CD4-positive, alpha-beta memory T cell (primary cell): ENCODE data around the gene GNPNAT1. TPM values are rescaled to one million over a fixed set of nuclear protein-coding genes. Genes with fewer than 3 reads are reported as not detected.
A peak's percentile ranks its signal among the peaks of the same experiment; 100 is the strongest.

Source experiments
- CTCF ChIA-PET: fragments of 350-600 bp; sonication (Branson Sonifier 250); formaldehyde crosslinking; loops from one replicate; lab custom pipeline; 2021; ENCODE audit warnings: inconsistent platforms; ENCODE audit not compliant: partially characterized antibody; lab: Charles Lee
- POLR2A ChIA-PET: fragments of 350-600 bp; sonication (Branson Sonifier 250); formaldehyde crosslinking; loops from one replicate; lab custom pipeline; 2021; ENCODE audit not compliant: partially characterized antibody; lab: Charles Lee
- DNase-seq, 5 donors: peaks; one replicate each; pipeline versions ENCODE4 v3.0.0 to v3.0.0-alpha.2; 2020 to 2022; ENCODE audit warnings: mixed read lengths in 1 of 5
- H3K27ac ChIP-seq: one replicate; pipeline ENCODE4 v1.7.0; 2013; ENCODE audit warnings: low read depth, low read length
- H3K27me3 ChIP-seq: 2 replicates; pipeline ENCODE4 v1.7.0; 2013; ENCODE audit warnings: mild to moderate bottlenecking, low read length, moderate library complexity; ENCODE audit not compliant: insufficient read depth
- H3K36me3 ChIP-seq: 2 replicates; pipeline ENCODE4 v1.7.0; 2013; ENCODE audit warnings: mild to moderate bottlenecking, low read length, moderate library complexity; ENCODE audit not compliant: insufficient read depth
- H3K4me1 ChIP-seq: 2 replicates; pipeline ENCODE4 v1.7.0; 2013; ENCODE audit warnings: mild to moderate bottlenecking, low read length, moderate library complexity; ENCODE audit not compliant: insufficient read depth
- H3K4me3 ChIP-seq, 2 donors: one replicate each; pipeline ENCODE4 v1.7.0; 2013; ENCODE audit warnings: low read length in 2 of 2, mild to moderate bottlenecking in 1 of 2
- H3K9me3 ChIP-seq, 2 donors: one replicate each; pipeline ENCODE4 v1.7.0; 2013; ENCODE audit warnings: low read length in 2 of 2, control low read depth in 1 of 2; ENCODE audit not compliant: control insufficient read depth in 1 of 2
- H3K27ac Mint-ChIP-seq, 7 donors: one replicate each; pipeline ENCODE4 v1.8.0; 2020 to 2021; ENCODE audit warnings: mixed read lengths in 7 of 7, mild to moderate bottlenecking in 6 of 7, inconsistent platforms in 3 of 7, moderate library complexity in 3 of 7
- H3K27me3 Mint-ChIP-seq, 2 donors: one replicate each; pipeline ENCODE4 v1.8.0; 2020 to 2021; ENCODE audit warnings: mixed read lengths in 2 of 2
- H3K36me3 Mint-ChIP-seq, 2 donors: one replicate each; pipeline ENCODE4 v1.8.0; 2020 to 2021; ENCODE audit warnings: mixed read lengths in 2 of 2, inconsistent platforms in 1 of 2, mild to moderate bottlenecking in 1 of 2
- H3K4me1 Mint-ChIP-seq, 4 donors: one replicate each; pipeline ENCODE4 v1.8.0; 2020 to 2021; ENCODE audit warnings: mixed read lengths in 4 of 4, mild to moderate bottlenecking in 1 of 4
- H3K4me3 Mint-ChIP-seq, 8 donors: one replicate each; pipeline ENCODE4 v1.8.0; 2020 to 2021; ENCODE audit warnings: mixed read lengths in 8 of 8, mild to moderate bottlenecking in 7 of 8, moderate library complexity in 6 of 8, inconsistent platforms in 3 of 8
- H3K9me3 Mint-ChIP-seq, 8 donors: one replicate each; pipeline ENCODE4 v1.8.0; 2020 to 2021; ENCODE audit warnings: mixed read lengths in 8 of 8, mild to moderate bottlenecking in 5 of 8, inconsistent platforms in 3 of 8, moderate library complexity in 1 of 8
- intact Hi-C: fragments of 100-400 bp; cut with micrococcal nuclease; formaldehyde crosslinking; loops from one replicate; pipeline ENCODE4 v1.15.1; 2023
- polyA plus RNA-seq, 2 donors: library from polyadenylated mRNA; unstranded; fragments of 300-500 nt; fragmentation: Illumina TruSeq; gene quantifications; one replicate each; pipeline ENCODE4 v1.2.3, GENCODE V29; 2021
- total RNA-seq, 2 experiments: library from RNA; stranded (reverse); gene quantifications; one replicate each; pipeline ENCODE4 v1.2.3, GENCODE V29; 2021

GNPNAT1 gene
- total RNA-seq = 10 to 100 TPM; 10.0 to 15.2 TPM
- polyA plus RNA-seq = 10 to 100 TPM; 10.0 to 16.2 TPM

DNA sequence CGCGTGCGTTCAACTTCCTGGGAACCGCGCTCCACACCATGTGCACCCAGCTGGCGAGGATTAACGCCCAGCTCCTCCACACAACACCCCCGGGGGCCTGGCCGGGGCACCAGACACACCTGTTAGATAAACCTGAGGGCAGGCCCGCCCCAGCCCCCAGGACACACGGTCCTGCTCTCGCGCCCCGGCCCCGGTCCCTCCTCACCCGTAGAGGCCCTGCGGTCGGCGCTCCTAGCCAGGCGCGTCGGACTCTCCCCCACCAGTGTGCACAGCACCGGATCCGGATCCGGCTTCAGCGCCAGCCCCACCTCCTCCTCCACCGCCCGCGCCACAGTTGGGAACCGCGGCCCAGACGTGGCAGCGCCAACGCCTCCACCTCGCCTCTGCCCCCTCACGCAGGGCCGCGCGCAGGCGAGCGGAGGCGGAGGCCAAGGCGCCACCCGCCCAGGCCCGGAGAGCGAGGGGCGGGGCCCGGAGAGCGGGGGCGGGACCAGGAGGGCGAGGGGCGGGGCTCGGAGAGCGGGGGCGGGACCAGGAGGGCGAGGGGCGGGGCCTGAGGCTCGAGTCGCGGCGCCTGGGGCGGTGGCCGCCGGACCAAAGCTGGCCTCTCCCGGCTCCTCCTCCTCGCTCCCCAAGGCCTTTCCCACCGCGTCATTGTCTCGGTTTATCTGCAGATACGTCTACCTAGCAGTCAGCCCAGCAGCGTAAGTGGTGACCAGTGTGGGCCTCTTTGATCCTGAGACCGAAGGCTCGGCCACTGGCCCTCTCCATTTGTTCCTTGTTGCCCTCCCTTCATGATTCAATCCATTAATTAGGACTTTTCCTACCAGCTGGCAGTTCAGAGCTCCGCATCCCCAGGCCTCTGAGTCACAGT, at the start of gene GNPNAT1:
TSS of gene GNPNAT1 (minus strand) at position 385 of the 874 bp plus-strand sequence. CDS start 6,957 bp downstream, outside the sequence.
- H3K9me3 ChIP-seq = no peaks in the 10 kb centered on the region
- H3K36me3 Mint-ChIP-seq = peaks cover 0 to 6% of the 10 kb centered on the region in 2 donors
- POLR2A ChIA-PET = interaction anchor here (0.8 to 3.6 kb wide), 16 partner anchors 10 to 362 kb away, joined by 3 to 24 read pairs (median 4); partner anchors contain the start of genes DDHD1, ERO1A, GPR137C and STYX

DNA sequence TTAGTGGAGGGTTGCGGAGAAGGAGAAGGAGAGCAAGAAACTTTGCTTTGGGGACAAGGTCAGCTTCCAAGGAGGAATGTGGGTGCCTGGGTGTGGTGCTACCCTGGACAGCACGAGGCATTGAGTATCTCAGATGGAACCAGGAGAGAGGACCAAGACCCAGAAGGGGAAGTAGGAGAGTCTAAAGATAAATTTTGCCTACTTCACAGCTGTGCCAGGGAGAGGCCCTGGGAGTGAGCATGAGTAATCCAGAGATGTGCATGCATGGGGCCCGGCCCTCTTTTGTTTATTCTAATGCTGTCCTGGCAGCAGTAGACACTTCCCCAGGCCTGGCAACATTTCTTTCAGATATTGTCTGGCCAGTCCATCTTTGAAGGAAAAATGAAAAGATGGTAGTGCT, 49.5 kb upstream of the GNPNAT1 start:
- H3K27me3 Mint-ChIP-seq = no peaks in the 10 kb centered on the region
- Histone ChIP-seq H3K4me3 (no peak overlapping the region), H3K4me1 (no peaks in the 10 kb centered on the region), H3K9me3 (no peaks in the 10 kb centered on the region), H3K27ac (no peak overlapping the region), H3K27me3 (no peaks in the 10 kb centered on the region), H3K36me3 (no peaks in the 10 kb centered on the region)
- H3K4me1 Mint-ChIP-seq = peaks cover 0 to 1% (median 0%) of the 10 kb centered on the region in 4 donors
- no peak overlapping the region for H3K4me3 Mint-ChIP-seq
- DNase-seq = no peak
- CTCF ChIA-PET = no interaction called here
- POLR2A ChIA-PET = no interaction called here
- no peaks in the 10 kb centered on the region for H3K36me3 Mint-ChIP-seq
- H3K27ac Mint-ChIP-seq = no peak overlapping the region
- H3K9me3 Mint-ChIP-seq = no peaks in the 10 kb centered on the region
- intact Hi-C loops = no loop called here

More for the DNA sequence above, at the start of gene GNPNAT1:
- peak within 1 kb of the TSS; percentile 70 for H3K27ac ChIP-seq
- H3K27me3 ChIP-seq = no peaks in the 10 kb centered on the region
- H3K36me3 ChIP-seq = no peaks in the 10 kb centered on the region
- intact Hi-C loops = loop anchor here (1.0 kb wide), 4 partner anchors 62 to 361 kb away; partner anchors contain the start of genes GPR137C, PSMC6 and TXNDC16
- Mint-ChIP-seq H3K9me3 (peaks cover 0 to 4% (median under 1%) of the 10 kb centered on the region in 8 donors), H3K27ac (peak within 1 kb of the TSS; percentile 90 to 96 (median 94)), H3K4me3 (peak within 1 kb of the TSS; percentile 88 to 97 (median 92)), H3K27me3 (no peaks in the 10 kb centered on the region), H3K4me1 (peaks cover 28 to 48% (median 36%) of the 10 kb centered on the region in 4 donors)
- CTCF ChIA-PET = interaction anchor here (1.1 kb wide), 1 partner anchor 123 kb away, joined by 3 read pairs; no protein-coding TSS in a partner anchor
- H3K4me1 ChIP-seq = peaks cover 32% of the 10 kb centered on the region
- H3K4me3 ChIP-seq = peak within 1 kb of the TSS; percentile 57 to 90
- peak; percentile 90 to 93 (median 92) for DNase-seq

DNA sequence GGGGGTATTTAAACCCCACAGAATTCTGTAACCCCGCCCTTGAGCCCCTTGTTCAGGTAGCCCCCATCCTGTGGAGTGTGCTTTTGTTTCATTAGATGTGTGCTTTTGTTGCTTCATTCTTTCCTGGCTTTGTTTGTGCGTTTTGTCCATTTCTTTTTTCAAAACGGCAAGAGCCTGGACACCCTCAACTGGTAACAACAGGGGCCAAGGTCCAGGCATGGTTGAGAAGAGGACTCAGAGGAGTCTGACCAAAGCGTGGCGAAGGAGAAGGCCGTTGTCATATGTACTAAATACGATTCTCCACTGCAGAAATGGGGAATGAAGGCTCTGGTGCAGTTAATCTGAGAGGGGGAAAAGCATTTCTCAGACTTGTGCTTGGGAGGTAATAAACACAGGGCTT, 46.0 kb upstream of the GNPNAT1 start:
- Mint-ChIP-seq H3K9me3 (no peaks in the 10 kb centered on the region), H3K36me3 (no peaks in the 10 kb centered on the region), H3K27ac (no peak overlapping the region), H3K4me1 (peaks cover 0 to 1% (median 0%) of the 10 kb centered on the region in 4 donors), H3K4me3 (no peak overlapping the region), H3K27me3 (no peaks in the 10 kb centered on the region)
- Histone ChIP-seq H3K36me3 (no peaks in the 10 kb centered on the region), H3K9me3 (no peaks in the 10 kb centered on the region), H3K27me3 (no peaks in the 10 kb centered on the region), H3K4me3 (no peak overlapping the region), H3K4me1 (no peaks in the 10 kb centered on the region), H3K27ac (no peak overlapping the region)
- intact Hi-C loops = no loop called here
- no peak for DNase-seq
- POLR2A ChIA-PET = no interaction called here
- CTCF ChIA-PET = no interaction called here

DNA sequence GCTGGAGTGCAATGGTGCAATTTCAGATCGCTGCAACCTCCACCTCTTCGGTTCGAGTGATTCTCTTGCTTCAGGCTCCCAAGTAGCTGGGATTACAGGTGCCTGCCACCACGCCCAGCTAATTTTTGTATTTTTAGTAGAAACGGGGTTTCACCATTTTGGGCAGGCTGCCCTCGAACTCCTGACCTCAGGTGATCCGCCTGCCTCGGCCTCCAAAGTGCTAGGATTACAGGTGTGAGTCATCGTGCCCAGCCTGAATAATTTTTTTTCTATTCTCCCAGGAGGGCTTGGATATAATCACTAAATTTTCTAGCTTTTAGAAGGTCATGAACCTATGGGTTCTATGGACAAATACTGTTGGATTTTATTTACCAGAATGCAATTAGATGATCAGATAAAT, 44.7 kb upstream of the GNPNAT1 start:
- H3K27ac ChIP-seq = no peak overlapping the region
- H3K9me3 ChIP-seq = no peaks in the 10 kb centered on the region
- H3K36me3 ChIP-seq = no peaks in the 10 kb centered on the region
- no peaks in the 10 kb centered on the region for H3K27me3 Mint-ChIP-seq
- H3K27me3 ChIP-seq = no peaks in the 10 kb centered on the region
- H3K4me1 Mint-ChIP-seq = peaks cover 0 to 1% (median 0%) of the 10 kb centered on the region in 4 donors
- H3K27ac Mint-ChIP-seq = no peak overlapping the region
- H3K36me3 Mint-ChIP-seq = no peaks in the 10 kb centered on the region
- POLR2A ChIA-PET = no interaction called here
- no peaks in the 10 kb centered on the region for H3K4me1 ChIP-seq
- intact Hi-C loops = no loop called here
- no peaks in the 10 kb centered on the region for H3K9me3 Mint-ChIP-seq
- H3K4me3 ChIP-seq = no peak overlapping the region
- H3K4me3 Mint-ChIP-seq = no peak overlapping the region
- CTCF ChIA-PET = no interaction called here
- DNase-seq = no peak

DNA sequence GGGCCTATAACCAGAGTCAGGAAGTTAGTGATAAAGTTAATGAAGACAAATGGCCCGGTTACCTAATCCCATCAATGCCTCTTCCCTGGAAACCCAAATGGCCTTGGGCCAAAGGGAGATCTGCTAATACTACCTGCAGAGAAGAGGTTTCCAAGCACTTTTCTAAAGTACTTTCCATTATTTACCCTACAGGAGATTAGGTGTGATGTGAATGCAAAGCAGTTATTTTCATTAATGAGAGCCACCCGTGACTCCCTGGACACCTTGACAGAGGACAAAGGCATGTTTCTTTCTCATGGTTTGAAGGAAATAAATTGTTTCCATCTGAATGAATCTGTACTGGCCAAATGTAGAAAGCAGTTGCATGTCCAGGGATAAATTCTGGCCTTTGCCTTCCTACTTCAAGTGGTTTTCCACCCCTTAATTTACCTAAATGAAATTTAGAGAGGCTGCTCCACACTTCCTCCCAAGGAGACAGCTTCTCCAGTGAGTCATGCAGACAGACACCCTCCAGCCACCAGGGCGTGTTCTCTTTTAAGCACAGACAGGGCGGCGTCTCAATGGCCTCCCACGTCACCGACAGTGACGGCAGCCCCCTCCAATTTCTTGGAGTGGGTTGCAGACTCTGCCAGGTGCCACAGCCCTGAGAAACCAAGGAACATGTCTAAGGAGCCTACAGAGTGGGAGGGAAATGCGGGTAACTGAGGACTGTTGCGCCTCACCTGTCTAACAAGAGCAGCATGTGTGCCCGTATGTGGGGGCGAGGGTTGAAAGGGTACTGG, 43.9 kb upstream of the GNPNAT1 start:
- Histone ChIP-seq H3K4me3 (no peak overlapping the region), H3K9me3 (no peaks in the 10 kb centered on the region), H3K27ac (no peak overlapping the region), H3K4me1 (no peaks in the 10 kb centered on the region), H3K27me3 (no peaks in the 10 kb centered on the region), H3K36me3 (no peaks in the 10 kb centered on the region)
- H3K27ac Mint-ChIP-seq = no peak overlapping the region
- peaks cover 0 to 1% (median 0%) of the 10 kb centered on the region in 4 donors for H3K4me1 Mint-ChIP-seq
- no peak overlapping the region for H3K4me3 Mint-ChIP-seq
- ChIA-PET POLR2A (no interaction called here), CTCF (interaction anchor here (1.2 to 1.3 kb wide), 2 partner anchors 126 to 129 kb away, joined by 3 to 4 read pairs; no protein-coding TSS in a partner anchor)
- H3K9me3 Mint-ChIP-seq = no peaks in the 10 kb centered on the region
- DNase-seq = no peak
- no peaks in the 10 kb centered on the region for H3K27me3 Mint-ChIP-seq
- no peaks in the 10 kb centered on the region for H3K36me3 Mint-ChIP-seq
- intact Hi-C loops = no loop called here

DNA sequence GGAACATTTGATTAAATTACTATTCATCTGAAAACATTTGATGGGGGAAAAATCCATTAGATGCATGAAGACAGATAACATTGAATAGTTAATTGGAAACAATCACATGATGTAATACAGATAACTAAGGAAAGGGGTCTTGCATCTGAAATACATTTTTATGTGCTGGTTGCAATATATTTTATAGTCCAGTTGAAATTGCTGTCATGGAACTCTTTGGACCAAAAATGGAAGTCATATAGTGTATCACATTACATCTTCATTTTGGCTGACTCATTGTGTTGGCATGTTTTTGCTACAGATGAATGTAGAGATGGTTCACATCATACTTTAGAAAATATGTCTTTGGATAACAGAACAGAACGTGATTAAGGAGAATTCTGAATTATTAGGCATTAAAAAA, 43.0 kb upstream of the GNPNAT1 start:
- no peaks in the 10 kb centered on the region for H3K27me3 Mint-ChIP-seq
- H3K27ac Mint-ChIP-seq = no peak overlapping the region
- no peak overlapping the region for H3K27ac ChIP-seq
- intact Hi-C loops = no loop called here
- H3K4me3 Mint-ChIP-seq = no peak overlapping the region
- no peak overlapping the region for H3K4me3 ChIP-seq
- H3K36me3 Mint-ChIP-seq = no peaks in the 10 kb centered on the region
- no peaks in the 10 kb centered on the region for H3K36me3 ChIP-seq
- no peaks in the 10 kb centered on the region for H3K27me3 ChIP-seq
- no peaks in the 10 kb centered on the region for H3K9me3 ChIP-seq
- H3K4me1 ChIP-seq = no peaks in the 10 kb centered on the region
- POLR2A ChIA-PET = no interaction called here
- peaks cover 0 to 1% (median 0%) of the 10 kb centered on the region in 4 donors for H3K4me1 Mint-ChIP-seq
- DNase-seq = no peak
- CTCF ChIA-PET = interaction anchor here (0.7 to 1.3 kb wide), 4 partner anchors 12 to 130 kb away, joined by 3 to 4 read pairs (median 4); no protein-coding TSS in a partner anchor
- no peaks in the 10 kb centered on the region for H3K9me3 Mint-ChIP-seq
